Left cardiac atrium (tissue), 4 donors: ENCODE measurements around the gene CLTCL1. TPM values are rescaled to one million over a fixed set of nuclear protein-coding genes. Genes with fewer than 3 reads are reported as not detected.

ENCODE experiments used
- ATAC-seq, 2 donors: fragments of 200-7000 bp; cut with Tn5 transposase; one replicate each; pipeline ENCODE4 v1.9.1; 2020; ENCODE audit warnings: mild to moderate bottlenecking in 2 of 2, moderate library complexity in 2 of 2
- DNase-seq: peaks from one replicate; pipeline ENCODE4 v3.0.0-alpha.2; 2020
- intact Hi-C, 2 donors: fragments of 100-400 bp; cut with DNase I; formaldehyde crosslinking; loops; one replicate each; pipeline versions ENCODE4 v1.14.1 to v1.15.1; 2022 to 2023
- total RNA-seq, 2 donors: library from RNA; stranded (reverse); fragmentation: NEBNext Ultra II Directional; extraction: Animal tissue kit (Norgen Biotek cat#: 25700); gene quantifications; one replicate each; pipeline ENCODE4 v1.2.1, GENCODE V29; 2021
- donor health status: DM: no; HTN: yes; CAD: no.
- donor health status: DM: no; HTN: yes; CAD: no; lungs with severe emphysema.
- donor health status: DM: yes; HTN: yes; CAD: no.
- donor health status: Dilated cardiomyopathy.

Gene CLTCL1
- total RNA-seq, 2 donors from 2014 or later = 16.0 to 20.5 TPM

GRCh38 chr22:19225560-19225959 lies 66.0 kb downstream of the CLTCL1 start:
- no peak for DNase-seq
- intact Hi-C loops = no loop called here
- no peak for ATAC-seq

DNA sequence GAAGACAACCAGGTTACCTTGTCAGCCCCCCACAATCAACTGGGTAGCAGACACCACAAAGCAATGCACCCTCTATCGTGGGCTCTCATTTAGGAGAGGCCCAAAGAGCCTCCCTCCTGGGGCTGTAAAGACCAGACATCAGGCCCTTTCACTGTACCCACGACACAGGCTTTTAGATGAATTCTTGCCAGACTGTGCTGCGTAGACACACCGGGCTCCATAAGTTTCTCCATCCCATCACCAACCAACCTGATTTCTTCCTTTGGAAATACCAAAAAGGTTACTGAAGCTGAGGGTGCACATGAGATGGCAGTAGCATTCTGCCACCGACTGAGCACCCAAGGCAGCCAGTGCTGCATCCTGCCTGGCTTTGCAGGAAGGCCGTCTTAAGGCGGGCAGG lies 66.5 kb downstream of the CLTCL1 start:
- no peak for DNase-seq
- ATAC-seq = no peak
- intact Hi-C loops = no loop called here

DNA sequence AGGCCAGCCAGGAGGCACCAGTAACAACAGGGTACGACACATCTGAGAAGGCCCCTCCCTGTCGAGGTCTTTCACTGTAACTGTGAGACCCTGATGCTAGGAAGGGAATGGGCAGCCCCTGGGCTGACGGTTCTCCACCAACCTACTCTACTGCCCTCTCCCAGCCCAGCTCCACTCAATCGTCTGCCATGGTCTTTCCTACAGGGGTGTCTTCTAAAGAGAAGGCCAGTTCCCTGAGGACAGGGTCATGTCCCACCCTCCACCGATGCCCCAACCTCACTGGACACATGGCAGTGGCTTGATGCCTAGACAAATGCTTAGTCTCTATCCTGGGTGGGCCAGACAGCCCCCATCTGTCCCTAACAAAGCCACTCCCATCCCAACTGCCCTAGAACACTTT lies 67.0 kb downstream of the CLTCL1 start:
- intact Hi-C loops = no loop called here
- DNase-seq (no peak), ATAC-seq (no peak)

DNA sequence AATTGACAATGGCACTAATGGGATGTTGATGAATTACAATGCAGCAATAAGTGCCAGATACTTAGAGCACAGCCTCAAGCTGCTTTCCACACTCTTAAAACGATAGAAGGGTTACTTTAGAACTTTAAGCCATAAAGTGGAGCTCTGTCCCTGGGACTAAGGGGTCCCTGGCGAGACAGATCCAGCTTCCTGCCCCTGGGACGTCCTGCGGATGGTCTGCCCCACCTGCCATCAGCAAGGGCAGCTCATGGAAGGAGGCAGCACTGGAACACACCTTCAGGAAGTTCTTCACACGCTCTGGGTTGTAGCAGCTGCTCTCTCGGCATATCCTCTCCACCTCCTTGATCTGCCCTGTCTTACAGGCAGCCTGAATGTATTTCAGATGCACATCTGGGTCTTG lies 67.9 kb downstream of the CLTCL1 start:
- DNase-seq (no peak), ATAC-seq (no peak)
- intact Hi-C loops = no loop called here

DNA sequence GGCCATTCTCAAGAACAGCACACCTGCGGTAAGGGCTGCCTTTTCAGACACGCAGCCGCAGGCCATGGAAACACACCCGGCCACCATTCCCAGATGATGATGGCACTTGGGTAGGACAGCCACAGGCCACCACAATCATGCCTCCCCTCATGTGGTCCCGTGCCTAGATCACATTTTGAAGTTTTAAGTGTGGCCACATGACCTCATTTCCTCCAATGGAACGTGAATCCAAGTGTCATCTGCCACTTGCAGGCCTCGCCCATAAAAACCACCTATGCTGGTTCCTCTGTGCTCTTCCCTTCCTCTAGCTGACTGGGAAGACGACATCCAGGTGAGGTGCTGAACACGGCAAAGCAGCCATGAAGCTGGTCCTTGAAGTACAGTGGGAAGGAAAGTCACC lies 68.4 kb downstream of the CLTCL1 start:
- intact Hi-C loops = no loop called here
- no peak for DNase-seq
- no peak for ATAC-seq

- DNase-seq = no peak
- intact Hi-C loops = no loop called here
- no peak for ATAC-seq
Observed at GRCh38 chr22:19222242-19223005, 69.1 kb downstream of the CLTCL1 start.

- intact Hi-C loops = no loop called here
- ATAC-seq (no peak), DNase-seq (no peak)
Observed at GRCh38 chr22:19220867-19221266, 70.7 kb downstream of the CLTCL1 start.

GRCh38 chr22:19218541-19219233 lies 72.8 kb downstream of the CLTCL1 start:
- ATAC-seq (peak; percentile 61 to 62), DNase-seq (no peak)
- intact Hi-C loops = no loop called here

GRCh38 chr22:19216579-19216978 lies 74.9 kb downstream of the CLTCL1 start:
- intact Hi-C loops = no loop called here
- ATAC-seq = no peak
- no peak for DNase-seq

DNA sequence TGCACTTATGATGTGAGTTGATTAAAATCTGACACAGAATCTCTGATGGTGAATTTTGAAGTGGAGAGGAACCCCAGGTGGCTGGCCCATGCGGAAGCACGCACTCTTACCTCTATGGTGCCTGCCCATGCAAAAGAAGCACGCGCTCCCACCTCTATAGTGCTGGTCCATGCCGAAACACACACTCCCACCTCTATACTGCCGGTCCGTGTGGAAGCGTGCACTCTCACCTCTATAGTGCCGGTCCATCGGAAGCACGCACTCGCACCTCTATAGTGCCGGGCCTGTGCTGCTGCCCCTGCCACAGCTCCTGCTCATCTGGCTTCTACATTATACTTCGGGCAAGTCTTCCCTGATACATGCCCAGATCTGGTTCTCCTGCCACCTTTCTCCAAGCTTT lies 76.2 kb downstream of the CLTCL1 start:
- intact Hi-C loops = no loop called here
- no peak for ATAC-seq
- no peak for DNase-seq

GRCh38 chr22:19214078-19214473 lies 77.4 kb downstream of the CLTCL1 start:
- DNase-seq (no peak), ATAC-seq (no peak)
- intact Hi-C loops = no loop called here

- no peak for ATAC-seq
- DNase-seq = no peak
- intact Hi-C loops = no loop called here
Observed at GRCh38 chr22:19213442-19214077, 78.0 kb downstream of the CLTCL1 start.

- intact Hi-C loops = no loop called here
- no peak for ATAC-seq
- DNase-seq = no peak
Observed at GRCh38 chr22:19213001-19213400, 78.5 kb downstream of the CLTCL1 start.

GRCh38 chr22:19212302-19212870 lies 79.1 kb downstream of the CLTCL1 start:
- DNase-seq (no peak), ATAC-seq (no peak)
- intact Hi-C loops = no loop called here

- no peak for DNase-seq
- no peak for ATAC-seq
- intact Hi-C loops = no loop called here
Observed at GRCh38 chr22:19210188-19210587, 81.3 kb downstream of the CLTCL1 start.

DNA sequence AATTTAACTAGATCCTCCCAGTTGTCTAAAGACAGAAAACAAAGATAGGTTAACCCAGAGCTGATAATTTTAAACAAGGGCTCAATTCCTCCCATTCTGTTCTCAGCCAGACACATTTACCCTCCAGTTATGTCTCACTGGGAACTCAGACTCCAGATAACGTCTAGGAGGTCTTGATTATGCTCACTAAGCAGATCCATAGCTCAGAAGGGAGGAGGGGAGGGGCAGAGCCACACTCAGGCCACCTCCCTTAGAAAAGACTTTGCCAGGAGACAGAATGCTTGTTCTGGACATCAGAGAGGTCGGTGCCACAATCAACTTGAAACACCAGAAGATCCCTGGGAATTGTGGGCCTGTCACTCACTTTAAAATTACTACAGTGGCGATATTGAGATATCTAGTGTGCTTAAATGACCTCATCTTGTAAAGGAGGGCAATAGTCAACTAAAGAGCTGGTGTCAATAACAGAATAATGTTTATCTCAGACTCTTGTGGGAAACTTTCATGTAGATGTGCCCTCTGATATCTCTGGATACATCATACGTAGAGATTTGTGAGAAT lies 83.2 kb downstream of the CLTCL1 start:
- intact Hi-C loops = no loop called here
- ATAC-seq (no peak), DNase-seq (no peak)

- ATAC-seq (no peak), DNase-seq (no peak)
- intact Hi-C loops = no loop called here
Observed at GRCh38 chr22:19207884-19208283, 83.6 kb downstream of the CLTCL1 start.

GRCh38 chr22:19207401-19207808 lies 84.1 kb downstream of the CLTCL1 start:
- DNase-seq (no peak), ATAC-seq (no peak)
- intact Hi-C loops = no loop called here

- intact Hi-C loops = no loop called here
Observed at GRCh38 chr22:19206287-19206686, 85.2 kb downstream of the CLTCL1 start.

GRCh38 chr22:19204640-19205039 lies 86.9 kb downstream of the CLTCL1 start:
- intact Hi-C loops = no loop called here
- no peak for ATAC-seq

More at GRCh38 chr22:19206287-19206686, 85.2 kb downstream of the CLTCL1 start:
- no peak for DNase-seq
- ATAC-seq = no peak

More at GRCh38 chr22:19204640-19205039, 86.9 kb downstream of the CLTCL1 start:
- DNase-seq = no peak
